Gastrocnemius medialis (tissue), 4 donors: ENCODE data around the gene WSCD1. TPM values are rescaled to one million over a fixed set of nuclear protein-coding genes. Genes with fewer than 3 reads are reported as not detected.

ENCODE experiments used
- ATAC-seq, 2 donors: fragments of 150-250 bp; one replicate each; pipeline ENCODE4 v1.9.1; 2016
- DNase-seq, 2 donors: peaks; one replicate each; pipeline ENCODE4 v3.0.0-alpha.2; 2019
- H3K27ac ChIP-seq, 4 donors: fragments of 200-600 bp; sonication (generic); 1 replicate in 1 of 4; 2 replicates in 3 of 4; pipeline ENCODE4 v1.5.1; 2016 to 2018; ENCODE audit warnings: mild to moderate bottlenecking in 2 of 4, moderate library complexity in 1 of 4
- H3K27me3 ChIP-seq, 3 donors: fragments of 200-600 bp; sonication (generic) in 2 of 3; 1 replicate in 1 of 3; 2 replicates in 2 of 3; pipeline versions ENCODE4 v1.5.1 to v1.6.0; 2016 to 2019; ENCODE audit warnings: mild to moderate bottlenecking in 1 of 3, moderate library complexity in 1 of 3
- H3K36me3 ChIP-seq, 2 donors: fragments of 200-600 bp; sonication (generic) in 1 of 2; one replicate each; pipeline ENCODE4 v1.5.1; 2017 to 2018
- H3K4me1 ChIP-seq, 2 donors: fragments of 200-600 bp; sonication (generic) in 1 of 2; one replicate each; pipeline ENCODE4 v1.5.1; 2016 to 2017; ENCODE audit warnings: mild to moderate bottlenecking in 2 of 2
- H3K4me3 ChIP-seq, 4 donors: fragments of 200-600 bp; sonication (generic) in 3 of 4; 1 replicate in 1 of 4; 2 replicates in 3 of 4; pipeline ENCODE4 v1.5.1; 2016 to 2019; ENCODE audit warnings: mild to moderate bottlenecking in 2 of 4
- H3K9me3 ChIP-seq, 3 donors: fragments of 200-600 bp; sonication (generic) in 2 of 3; 1 replicate in 1 of 3; 2 replicates in 2 of 3; pipeline ENCODE4 v1.5.1; 2016 to 2019
- POLR2A ChIP-seq, 2 donors: fragments of 450-650 bp; IDR thresholded peaks; one replicate each; pipeline ENCODE4 v1.6.1; 2017; ENCODE audit warnings: antibody characterized with exemption in 2 of 2, mild to moderate bottlenecking in 2 of 2, moderate library complexity in 2 of 2
- in situ Hi-C, 4 donors: fragments of 200-750 bp; cut with MboI; loops; one replicate each; pipeline versions ENCODE4 v1.15.0 to v1.8.0; 2017; ENCODE audit warnings: low sequenced_read_pairs in 4 of 4
- intact Hi-C: fragments of 100-400 bp; cut with DNase I; formaldehyde crosslinking; loops from one replicate; pipeline ENCODE4 v1.15.1; 2023; ENCODE audit warnings: low total_unique reads
- total RNA-seq, 4 donors: library from RNA; depleted of rRNA; stranded (reverse); fragments of >200 nt; gene quantifications; one replicate each; pipeline versions ENCODE4 v1.1.0 to v1.2.3, GENCODE V29; 2016
- TF ChIP-seq, protein P1 (sequence below), 5 experiments: fragments of 450-650 bp in 3 of 5; fragments of 200-600 bp in 2 of 5; sonication (generic) in 2 of 5; IDR thresholded peaks in 4 of 5; conservative IDR thresholded peaks in 1 of 5; 1 replicate in 4 of 5; 2 replicates in 1 of 5; pipeline ENCODE4 v1.5.1; 2016 to 2019; ENCODE audit warnings: antibody characterized with exemption in 5 of 5, mild to moderate bottlenecking in 3 of 5, moderate library complexity in 3 of 5

The WSCD1 gene
- total RNA-seq, 4 donors from 2014 or later = 2.7 to 15.3 (median 5.9) TPM

DNA sequence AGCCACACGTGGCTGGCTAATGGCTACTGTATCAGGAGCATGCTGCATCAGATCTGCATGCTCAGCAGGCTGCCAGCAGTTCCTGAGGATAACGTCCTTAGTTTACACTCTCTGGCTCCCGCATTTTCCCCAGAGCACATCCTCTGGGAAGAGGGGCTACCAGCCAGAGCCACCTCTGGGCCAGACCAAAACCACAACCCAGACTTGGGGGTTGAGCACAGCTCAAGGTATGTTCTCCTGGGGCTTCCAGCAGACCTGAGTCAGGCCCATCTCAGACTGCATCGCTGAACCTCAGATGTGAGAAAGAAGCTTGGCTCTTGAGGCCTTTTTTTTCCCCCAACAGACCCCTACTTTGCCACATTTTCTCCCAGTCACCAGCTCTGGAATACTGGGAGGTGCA lies 23.7 kb upstream of the WSCD1 start:
- Histone ChIP-seq H3K27ac (no peak overlapping the region), H3K36me3 (no peaks in the 10 kb centered on the region), H3K4me3 (no peak overlapping the region), H3K27me3 (no peaks in the 10 kb centered on the region), H3K9me3 (no peaks in the 10 kb centered on the region), H3K4me1 (no peaks in the 10 kb centered on the region)
- intact Hi-C loops (no loop called here), in situ Hi-C loops (no loop called here)
- TF ChIP-seq, protein P1, sequence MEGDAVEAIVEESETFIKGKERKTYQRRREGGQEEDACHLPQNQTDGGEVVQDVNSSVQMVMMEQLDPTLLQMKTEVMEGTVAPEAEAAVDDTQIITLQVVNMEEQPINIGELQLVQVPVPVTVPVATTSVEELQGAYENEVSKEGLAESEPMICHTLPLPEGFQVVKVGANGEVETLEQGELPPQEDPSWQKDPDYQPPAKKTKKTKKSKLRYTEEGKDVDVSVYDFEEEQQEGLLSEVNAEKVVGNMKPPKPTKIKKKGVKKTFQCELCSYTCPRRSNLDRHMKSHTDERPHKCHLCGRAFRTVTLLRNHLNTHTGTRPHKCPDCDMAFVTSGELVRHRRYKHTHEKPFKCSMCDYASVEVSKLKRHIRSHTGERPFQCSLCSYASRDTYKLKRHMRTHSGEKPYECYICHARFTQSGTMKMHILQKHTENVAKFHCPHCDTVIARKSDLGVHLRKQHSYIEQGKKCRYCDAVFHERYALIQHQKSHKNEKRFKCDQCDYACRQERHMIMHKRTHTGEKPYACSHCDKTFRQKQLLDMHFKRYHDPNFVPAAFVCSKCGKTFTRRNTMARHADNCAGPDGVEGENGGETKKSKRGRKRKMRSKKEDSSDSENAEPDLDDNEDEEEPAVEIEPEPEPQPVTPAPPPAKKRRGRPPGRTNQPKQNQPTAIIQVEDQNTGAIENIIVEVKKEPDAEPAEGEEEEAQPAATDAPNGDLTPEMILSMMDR (IDR thresholded peaks at IDR 0.05 in 4 of 5, conservative IDR thresholded peaks at IDR 0.05 in 1 of 5) = no peak
- TF ChIP-seq POLR2A (IDR thresholded peaks at IDR 0.05) = no peak
- ATAC-seq (no peak), DNase-seq (no peak)

DNA sequence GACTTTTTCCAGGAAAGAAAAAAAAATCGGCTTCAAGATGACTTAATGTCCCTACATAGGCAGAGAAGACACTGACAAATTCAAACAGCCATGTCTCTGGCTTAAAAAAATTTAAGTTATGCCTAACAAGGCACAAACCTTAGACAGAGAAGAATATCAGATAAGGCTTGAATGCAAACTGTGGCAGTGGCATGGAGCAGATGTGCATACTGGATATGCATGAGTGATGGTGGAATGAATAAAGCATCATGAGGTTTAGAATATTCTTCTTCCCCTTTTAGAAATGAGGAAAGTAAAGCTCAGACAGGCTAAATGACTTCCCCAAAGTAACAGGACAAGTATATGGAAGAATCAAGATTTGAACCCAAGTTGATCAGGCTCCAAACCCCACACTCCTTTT lies 23.2 kb upstream of the WSCD1 start:
- Histone ChIP-seq H3K4me1 (no peaks in the 10 kb centered on the region), H3K27me3 (no peaks in the 10 kb centered on the region), H3K9me3 (no peaks in the 10 kb centered on the region), H3K36me3 (no peaks in the 10 kb centered on the region), H3K27ac (no peak overlapping the region), H3K4me3 (no peak overlapping the region)
- TF ChIP-seq POLR2A (IDR thresholded peaks at IDR 0.05) = no peak
- TF ChIP-seq, protein P1 (IDR thresholded peaks at IDR 0.05 in 4 of 5, conservative IDR thresholded peaks at IDR 0.05 in 1 of 5) = no peak
- in situ Hi-C loops = no loop called here
- intact Hi-C loops = no loop called here
- ATAC-seq (no peak), DNase-seq (no peak)

DNA sequence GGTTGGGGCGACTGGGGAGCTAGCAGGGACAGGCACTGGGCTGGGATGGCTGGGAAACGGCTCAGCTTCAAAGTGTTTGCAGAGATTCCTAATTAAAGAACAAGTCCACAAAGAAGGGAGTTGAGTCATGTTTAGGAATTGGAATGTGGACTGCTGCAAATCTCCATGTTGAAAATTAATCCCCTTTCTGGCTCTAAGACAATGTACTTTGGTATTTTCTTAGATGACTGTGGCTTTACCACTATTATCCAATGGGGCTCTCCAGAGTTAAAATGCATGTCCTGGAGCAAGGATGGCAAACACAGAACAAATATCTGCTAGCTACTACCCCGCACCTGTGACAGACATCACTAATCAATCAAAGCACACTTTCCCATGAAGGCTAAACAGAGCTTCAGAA lies 22.2 kb upstream of the WSCD1 start:
- in situ Hi-C loops (no loop called here), intact Hi-C loops (no loop called here)
- no peak for ATAC-seq
- Histone ChIP-seq H3K9me3 (no peaks in the 10 kb centered on the region), H3K27ac (no peak overlapping the region), H3K4me1 (no peaks in the 10 kb centered on the region), H3K4me3 (no peak overlapping the region), H3K36me3 (no peaks in the 10 kb centered on the region), H3K27me3 (no peaks in the 10 kb centered on the region)
- TF ChIP-seq POLR2A (IDR thresholded peaks at IDR 0.05) = no peak
- TF ChIP-seq, protein P1 (IDR thresholded peaks at IDR 0.05 in 4 of 5, conservative IDR thresholded peaks at IDR 0.05 in 1 of 5) = no peak
- DNase-seq = no peak

DNA sequence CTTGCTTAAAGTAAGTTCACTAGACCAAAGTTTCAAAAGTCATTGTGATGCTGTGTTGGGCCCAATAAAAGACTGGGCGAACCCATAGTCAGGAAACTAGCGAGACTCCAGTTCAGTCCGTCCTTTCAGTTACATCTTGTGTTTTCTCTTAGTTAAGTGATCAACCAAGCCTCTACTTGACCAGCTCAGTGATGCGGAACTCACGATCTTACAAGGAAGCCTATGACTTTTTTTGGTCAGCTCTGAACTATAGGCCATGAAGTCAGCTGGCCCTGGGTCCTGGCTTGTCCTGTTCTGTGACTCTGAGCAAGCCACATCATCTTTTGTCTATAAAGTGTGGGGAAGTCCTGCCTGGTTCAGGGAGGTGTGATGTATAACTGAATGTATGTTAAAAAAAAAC lies 21.7 kb upstream of the WSCD1 start:
- intact Hi-C loops (no loop called here), in situ Hi-C loops (no loop called here)
- no peaks in the 10 kb centered on the region for H3K27me3 ChIP-seq
- H3K4me1 ChIP-seq = no peaks in the 10 kb centered on the region
- H3K4me3 ChIP-seq = no peak overlapping the region
- ATAC-seq (no peak), DNase-seq (no peak)
- TF ChIP-seq POLR2A (IDR thresholded peaks at IDR 0.05) = no peak
- TF ChIP-seq, protein P1 (IDR thresholded peaks at IDR 0.05 in 4 of 5, conservative IDR thresholded peaks at IDR 0.05 in 1 of 5) = no peak
- no peaks in the 10 kb centered on the region for H3K36me3 ChIP-seq
- H3K9me3 ChIP-seq = no peaks in the 10 kb centered on the region
- no peak overlapping the region for H3K27ac ChIP-seq

DNA sequence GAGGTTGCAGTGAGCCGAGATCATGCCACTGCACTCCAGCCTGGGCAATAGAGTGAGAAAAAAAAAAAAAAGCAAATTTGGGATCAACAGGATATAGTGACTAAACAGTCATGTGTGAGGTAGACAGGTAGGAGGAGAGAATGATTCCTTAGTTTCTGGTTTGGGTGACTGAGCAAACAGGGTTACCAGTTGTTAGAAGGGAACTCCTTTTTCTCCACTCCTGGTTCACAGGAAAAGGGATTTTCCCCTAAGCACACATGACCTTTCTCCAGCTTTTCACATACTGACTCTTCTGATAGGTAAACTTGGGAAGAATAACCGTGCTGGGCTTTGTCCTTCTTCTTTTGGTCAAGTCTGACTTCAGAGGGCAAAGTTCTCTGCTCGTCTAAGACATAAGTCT lies 17.3 kb upstream of the WSCD1 start:
- TF ChIP-seq POLR2A (IDR thresholded peaks at IDR 0.05) = no peak
- TF ChIP-seq, protein P1 (IDR thresholded peaks at IDR 0.05 in 4 of 5, conservative IDR thresholded peaks at IDR 0.05 in 1 of 5) = no peak
- no peak overlapping the region for H3K4me3 ChIP-seq
- no peaks in the 10 kb centered on the region for H3K27me3 ChIP-seq
- H3K4me1 ChIP-seq = no peaks in the 10 kb centered on the region
- no peaks in the 10 kb centered on the region for H3K36me3 ChIP-seq
- ATAC-seq = no peak
- H3K27ac ChIP-seq = no peak overlapping the region
- in situ Hi-C loops = loop anchor here in 2 of 4 donors (25.0 kb wide), 3 partner anchors 109 to 466 kb away; partner anchors contain the start of gene NLRP1 (in 2 of the 2)
- intact Hi-C loops = no loop called here
- no peak for DNase-seq
- H3K9me3 ChIP-seq = no peaks in the 10 kb centered on the region
